HG02678 (cell line): ENCODE data around the gene C9orf57.
"Not testable (repeated sequence)": the region's sequence is repeated elsewhere in the genome, so short reads cannot be mapped to it uniquely, and the experiment has no call there.

ENCODE experiments used
- ATAC-seq: cut with Tn5 transposase; IDR thresholded peaks from one replicate; pipeline ENCODE4 v1.9.1; 2021; ENCODE audit warnings: mild to moderate bottlenecking, moderate library complexity; ENCODE audit not compliant: unreplicated experiment

The C9orf57 gene

GRCh38 chr9:72060513-72060912, at the start of gene C9orf57:
Gene C9orf57 (minus strand): TSS chr9:72060613. CDS start chr9:72059331, 1,282 bp downstream.
- no peak for ATAC-seq

- ATAC-seq = no peak
Measured at GRCh38 chr9:72102520-72102919, 42.1 kb upstream of the C9orf57 start.

GRCh38 chr9:72095520-72095919, 35.1 kb upstream of the C9orf57 start:
- ATAC-seq = not testable (repeated sequence)

GRCh38 chr9:72092820-72093219, 32.4 kb upstream of the C9orf57 start:
- no peak for ATAC-seq

- no peak for ATAC-seq
Measured at GRCh38 chr9:72089451-72090130, 29.2 kb upstream of the C9orf57 start.

- ATAC-seq = no peak
Measured at GRCh38 chr9:72082536-72082935, 22.1 kb upstream of the C9orf57 start.

GRCh38 chr9:72074666-72075065, 14.3 kb upstream of the C9orf57 start:
- ATAC-seq = not testable (repeated sequence)

- no peak for ATAC-seq
Measured at GRCh38 chr9:72065076-72065475, 4.7 kb upstream of the C9orf57 start.

- no peak for ATAC-seq
Measured at GRCh38 chr9:72052122-72052521, 8.3 kb downstream of the C9orf57 start.

- ATAC-seq = no peak
Measured at GRCh38 chr9:72048850-72049249, 11.6 kb downstream of the C9orf57 start.

- ATAC-seq = no peak
Measured at GRCh38 chr9:72046630-72047456, 13.6 kb downstream of the C9orf57 start.

- no peak for ATAC-seq
Measured at GRCh38 chr9:72044095-72044494, 16.3 kb downstream of the C9orf57 start.

GRCh38 chr9:72043576-72043975, 16.8 kb downstream of the C9orf57 start:
- ATAC-seq = no peak

- no peak for ATAC-seq
Measured at GRCh38 chr9:72042928-72043327, 17.5 kb downstream of the C9orf57 start.

GRCh38 chr9:72041775-72042194, 18.6 kb downstream of the C9orf57 start:
- peak; percentile 49 for ATAC-seq

GRCh38 chr9:72041369-72041768, 19.0 kb downstream of the C9orf57 start:
- no peak for ATAC-seq

- ATAC-seq = peak; percentile 67
Measured at GRCh38 chr9:72039532-72039931, 20.9 kb downstream of the C9orf57 start.

GRCh38 chr9:72038890-72039410, 21.5 kb downstream of the C9orf57 start:
- peak; percentile 70 for ATAC-seq

GRCh38 chr9:72038408-72038807, 22.0 kb downstream of the C9orf57 start:
- no peak for ATAC-seq

GRCh38 chr9:72037571-72037970, 22.8 kb downstream of the C9orf57 start:
- ATAC-seq = no peak

GRCh38 chr9:72030767-72031166, 29.6 kb downstream of the C9orf57 start:
- no peak for ATAC-seq

- ATAC-seq = no peak
Measured at GRCh38 chr9:72029986-72030385, 30.4 kb downstream of the C9orf57 start.
